Stimulated activated naive CD8-positive, alpha-beta T cell treated with anti-CD3 and anti-CD28 coated beads, Interleukin-15, Interleukin-2, amounts not matched to agents 100 U/mL and 50 U/mL, for 24 hours (primary cell): ENCODE data around the gene SHPK.
"Not testable (repeated sequence)": the region's sequence is repeated elsewhere in the genome, so short reads cannot be mapped to it uniquely, and the experiment has no call there.

Experiments
- ATAC-seq: fragments of 150-1000 bp; cut with Tn5 transposase; one replicate; pipeline ENCODE4 v1.10.0; 2021
- DNase-seq: peaks from one replicate; pipeline ENCODE4 v3.0.0; 2021

Gene SHPK

DNA sequence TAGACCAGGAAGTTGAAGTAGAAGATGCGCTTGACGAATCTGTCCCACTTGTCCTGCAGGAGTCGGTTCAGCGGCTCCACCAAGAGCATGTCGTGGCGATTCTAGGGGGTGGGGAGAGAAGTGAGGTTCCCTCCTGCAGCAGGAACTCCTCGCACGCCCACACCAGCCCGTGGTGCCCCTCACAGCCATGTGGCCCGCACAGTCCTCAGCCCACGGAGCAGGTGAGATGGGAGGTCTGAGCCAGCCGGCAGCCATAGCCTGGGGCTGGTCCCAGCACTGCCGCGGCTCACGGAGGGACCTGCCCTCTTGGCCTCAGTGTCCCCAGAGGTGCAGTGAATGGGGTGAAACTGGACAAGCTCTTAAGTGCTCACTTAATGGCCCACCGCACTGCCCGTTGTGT lies 50.2 kb downstream of the SHPK start:
- ATAC-seq (no peak), DNase-seq (no peak)

DNA sequence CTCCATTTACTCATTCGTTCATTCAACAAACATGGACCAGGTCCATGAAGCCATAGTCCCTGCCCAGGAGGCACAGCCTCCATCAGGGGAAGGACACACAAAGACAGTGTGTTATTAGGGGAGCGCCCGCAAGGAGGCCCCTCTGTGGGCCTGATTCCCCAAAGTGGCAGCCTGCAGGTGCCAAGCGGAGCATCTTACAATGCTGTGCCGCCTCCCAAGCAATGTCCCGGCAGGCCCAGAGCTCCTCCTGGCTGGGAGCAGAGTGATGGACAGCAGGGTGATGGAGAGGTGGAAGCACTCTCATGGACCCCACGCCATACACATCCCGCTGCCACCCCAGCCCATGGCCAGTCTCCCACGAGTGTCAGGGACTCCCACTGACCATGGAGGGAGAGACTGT lies 52.6 kb downstream of the SHPK start:
- ATAC-seq = no peak

DNA sequence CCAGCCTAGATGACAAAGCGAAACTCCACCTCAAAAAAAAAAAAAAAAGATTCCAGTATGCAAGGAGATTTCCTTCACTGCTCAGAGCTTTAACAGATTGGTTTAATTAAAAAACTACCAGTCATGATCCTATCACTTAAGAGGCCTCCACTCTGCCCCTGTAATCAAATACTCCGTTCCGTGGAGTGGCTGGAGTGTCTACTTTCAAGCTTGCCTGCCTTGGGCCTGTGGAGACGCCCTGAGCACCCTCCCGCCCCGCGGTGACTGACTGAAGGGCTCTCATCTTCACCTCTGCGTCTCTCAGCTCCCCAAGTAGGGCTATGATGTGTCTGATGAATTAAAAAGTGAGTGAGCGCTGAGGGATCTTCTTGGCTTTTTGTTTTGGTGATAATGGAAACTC lies 53.1 kb downstream of the SHPK start:
- DNase-seq (no peak), ATAC-seq (no peak)

More for the DNA sequence above, 52.6 kb downstream of the SHPK start:
- no peak for DNase-seq

DNA sequence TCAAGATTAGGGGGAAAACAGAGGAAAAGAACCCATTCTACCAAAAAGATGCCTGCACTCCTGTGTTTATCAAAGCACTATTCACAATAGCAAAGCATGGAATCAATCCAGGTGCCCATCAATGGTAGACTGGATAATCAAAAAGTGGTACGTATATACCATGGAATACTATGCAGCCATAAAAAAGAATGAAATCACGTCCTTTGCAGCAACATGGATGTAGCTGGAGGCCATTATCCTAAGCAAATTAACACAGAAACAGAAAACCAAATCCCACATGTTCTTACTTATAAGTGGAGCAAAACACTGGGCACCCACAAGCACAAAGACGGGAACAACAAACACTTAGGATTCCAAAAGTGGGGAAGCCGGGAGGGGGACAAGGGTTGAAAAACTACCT lies 57.4 kb downstream of the SHPK start:
- not testable (repeated sequence) for ATAC-seq, DNase-seq

DNA sequence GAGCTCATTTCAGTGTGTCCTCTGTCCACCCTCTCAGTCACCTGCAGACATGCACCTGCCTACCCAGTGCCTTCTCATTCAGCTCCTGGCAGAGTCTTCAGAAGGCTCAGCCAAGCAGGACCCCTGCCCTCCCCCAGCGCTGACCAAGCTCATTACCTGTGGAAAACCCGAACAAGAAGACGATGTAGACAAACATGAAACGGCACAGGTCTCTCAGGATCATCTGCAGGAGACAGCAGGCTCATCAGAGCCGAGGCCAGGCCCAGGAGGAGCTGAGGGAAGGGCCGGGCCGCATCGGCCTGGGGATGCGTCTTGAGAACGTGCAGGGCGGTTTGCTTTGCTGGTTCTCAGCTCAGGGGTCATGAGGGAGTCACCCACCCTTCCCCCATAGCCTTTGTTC lies 59.1 kb downstream of the SHPK start:
- DNase-seq = no peak
- ATAC-seq = no peak

DNA sequence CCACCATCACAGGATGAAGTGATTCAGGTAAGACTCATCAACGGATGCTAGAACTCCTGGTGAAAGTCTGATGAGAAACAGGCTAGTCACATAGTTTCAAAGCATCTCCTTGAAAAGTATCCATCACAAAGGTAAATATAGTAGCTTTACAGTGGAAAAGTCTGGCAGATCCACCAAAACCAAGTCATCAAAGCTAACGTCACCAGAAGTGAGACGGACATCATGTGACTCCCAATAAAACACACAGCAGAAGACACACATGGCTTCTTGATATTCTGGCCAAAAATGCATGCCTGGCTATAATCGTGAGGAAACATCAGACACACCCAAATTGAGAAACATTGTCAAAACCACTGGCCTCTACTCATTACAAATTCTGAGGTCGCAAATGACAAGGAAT lies 60.5 kb downstream of the SHPK start:
- DNase-seq (no peak), ATAC-seq (no peak)

DNA sequence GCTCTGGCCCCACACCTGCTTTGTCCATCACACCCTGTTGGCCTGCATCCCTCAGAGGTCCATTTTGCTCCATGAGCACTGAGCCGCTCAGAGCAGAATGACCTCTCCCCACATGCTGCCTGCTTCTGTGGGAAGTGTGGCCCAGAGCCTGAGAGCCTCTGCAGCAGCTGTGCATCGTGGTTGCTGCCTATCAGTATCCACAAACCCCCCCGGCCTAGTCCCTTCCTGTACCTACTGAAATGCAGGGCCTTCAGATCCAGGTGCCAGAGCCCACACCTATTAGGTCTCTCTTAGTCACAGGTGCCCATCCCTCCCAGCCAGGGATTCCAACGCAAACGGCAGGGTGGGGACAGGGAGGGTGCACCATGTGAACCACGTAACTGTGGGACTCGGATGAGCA lies 61.8 kb downstream of the SHPK start:
- DNase-seq = no peak
- ATAC-seq = no peak

DNA sequence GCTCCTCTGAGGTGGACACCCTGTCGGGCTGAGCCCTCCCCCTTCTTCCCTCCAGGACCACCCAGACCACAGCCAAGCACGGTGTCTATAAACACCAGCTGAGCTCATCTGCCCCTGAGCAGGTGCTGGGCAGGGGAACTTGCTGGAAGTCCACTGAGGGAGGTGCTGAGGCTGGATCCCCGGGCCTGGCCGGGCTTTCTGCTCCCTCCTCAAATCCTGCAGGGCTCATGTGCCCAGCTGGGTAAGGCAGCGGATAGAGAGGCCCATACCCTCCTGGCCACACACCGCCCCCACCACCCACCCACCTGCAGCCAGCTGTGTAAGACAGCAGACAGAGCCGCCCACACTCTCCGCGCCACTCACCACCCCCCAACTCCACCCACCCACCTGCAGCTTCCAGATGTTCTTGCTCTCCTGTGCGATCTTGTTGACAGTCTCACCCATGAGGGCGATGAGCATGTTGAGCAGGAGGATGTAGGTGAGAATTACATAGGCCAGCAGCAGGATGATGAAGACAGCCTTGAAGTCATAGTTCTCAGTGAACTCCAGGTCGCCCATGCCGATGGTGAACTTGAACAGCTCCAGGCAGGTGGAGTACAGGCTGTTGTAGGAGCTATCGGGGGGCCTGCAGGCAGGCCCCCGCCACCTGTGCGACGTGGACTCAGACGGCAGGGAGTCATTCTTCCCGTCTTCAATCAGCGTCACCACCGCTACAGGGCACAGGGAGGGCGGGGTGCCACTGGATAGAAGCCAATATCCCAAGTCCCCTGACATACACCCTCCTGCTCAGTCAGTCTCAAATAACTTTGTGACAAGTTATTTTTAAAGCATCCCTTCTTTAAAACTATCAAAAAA lies 62.6 kb downstream of the SHPK start:
- ATAC-seq = no peak
- no peak for DNase-seq

DNA sequence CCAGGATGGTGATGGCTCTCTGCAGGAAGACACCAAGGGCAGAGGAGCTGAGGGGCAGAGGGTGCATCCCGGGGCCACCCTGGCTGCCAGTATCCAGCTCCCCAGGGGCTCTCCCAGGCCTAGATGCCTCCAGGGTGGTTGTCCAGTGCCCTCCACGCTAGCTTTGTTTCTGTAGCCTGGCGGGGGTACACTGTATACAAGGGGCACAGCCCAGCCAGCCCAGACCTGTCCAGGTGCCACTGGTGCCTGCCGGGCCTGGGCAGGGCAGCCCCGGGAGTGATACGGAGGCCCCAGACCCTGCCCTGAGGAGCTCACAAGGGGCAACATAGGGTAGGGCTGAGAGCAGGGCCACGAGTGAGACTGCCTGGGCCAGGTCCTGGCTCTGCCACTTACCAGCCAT lies 63.8 kb downstream of the SHPK start:
- no peak for DNase-seq
- no peak for ATAC-seq

DNA sequence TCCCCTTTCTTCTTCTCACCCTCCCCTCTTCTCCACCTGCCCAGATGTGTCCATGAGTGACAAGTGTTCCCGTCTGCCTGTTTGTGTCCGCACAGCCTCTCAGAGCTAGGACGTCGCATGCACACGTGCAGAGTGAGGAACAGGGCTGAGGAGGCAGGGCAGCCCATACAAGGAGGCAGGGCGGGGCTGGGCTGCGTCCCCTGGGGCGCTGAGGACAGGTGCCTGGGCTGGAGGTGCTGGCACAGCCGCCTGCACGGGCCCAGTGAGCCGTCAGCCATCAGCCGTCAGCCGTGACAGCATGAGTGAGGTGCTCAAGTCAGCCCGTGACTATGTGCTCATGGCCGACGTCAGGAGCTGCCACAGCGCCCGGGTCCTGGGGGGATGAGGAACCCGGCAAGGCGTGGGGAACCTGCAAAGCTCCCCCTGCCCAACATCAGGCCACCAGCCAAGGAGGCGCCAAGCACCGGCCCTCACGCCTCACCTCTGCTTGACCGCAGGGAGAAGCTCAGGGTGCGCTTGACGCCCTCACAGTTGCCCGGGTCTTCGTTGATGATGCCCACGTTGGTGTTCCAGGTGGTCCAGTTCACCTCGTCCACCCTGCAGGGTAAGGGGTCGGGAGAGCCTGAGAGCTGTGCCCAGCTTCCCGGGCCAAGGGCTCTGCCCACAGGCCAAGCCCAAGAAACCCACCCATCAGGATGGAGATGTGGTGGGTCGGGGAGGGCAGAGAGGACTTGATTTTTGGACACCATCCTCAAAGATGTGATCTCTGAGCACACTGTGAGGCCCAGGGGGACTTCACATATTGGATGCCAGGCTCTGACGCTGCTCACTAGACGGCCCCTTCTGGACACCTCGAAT lies 64.8 kb downstream of the SHPK start:
- DNase-seq = no peak
- peak; percentile 19 for ATAC-seq

DNA sequence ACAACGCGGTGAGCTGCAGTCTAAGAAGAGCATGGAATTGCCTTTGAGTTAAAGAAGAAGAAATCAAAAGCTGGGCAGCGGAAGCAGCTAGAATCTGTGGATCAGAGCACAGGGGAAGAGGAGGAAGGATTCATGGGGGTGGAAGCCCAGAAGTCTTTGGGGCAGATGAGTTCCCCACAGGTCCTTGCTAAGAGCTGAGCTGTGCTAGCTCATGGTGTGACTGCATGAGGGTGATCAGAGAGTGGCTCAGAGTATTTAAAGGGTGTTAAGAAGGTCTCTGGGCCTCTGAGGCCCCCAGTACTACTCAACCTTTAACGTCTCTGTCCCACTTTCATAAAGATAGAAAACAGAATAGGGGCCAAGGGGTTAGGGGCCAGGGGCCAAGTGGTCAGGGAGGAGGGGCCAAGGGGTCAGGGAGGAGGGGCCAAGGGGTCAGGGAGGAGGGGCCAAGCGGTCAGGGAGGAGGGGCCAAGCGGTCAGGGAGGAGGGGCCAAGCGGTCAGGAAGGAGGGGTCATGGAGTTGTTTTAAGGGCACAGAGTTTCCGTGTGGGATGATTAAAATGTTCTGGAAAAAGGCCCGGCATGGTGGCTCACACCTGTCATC lies 66.4 kb downstream of the SHPK start:
- no peak for ATAC-seq
- no peak for DNase-seq

DNA sequence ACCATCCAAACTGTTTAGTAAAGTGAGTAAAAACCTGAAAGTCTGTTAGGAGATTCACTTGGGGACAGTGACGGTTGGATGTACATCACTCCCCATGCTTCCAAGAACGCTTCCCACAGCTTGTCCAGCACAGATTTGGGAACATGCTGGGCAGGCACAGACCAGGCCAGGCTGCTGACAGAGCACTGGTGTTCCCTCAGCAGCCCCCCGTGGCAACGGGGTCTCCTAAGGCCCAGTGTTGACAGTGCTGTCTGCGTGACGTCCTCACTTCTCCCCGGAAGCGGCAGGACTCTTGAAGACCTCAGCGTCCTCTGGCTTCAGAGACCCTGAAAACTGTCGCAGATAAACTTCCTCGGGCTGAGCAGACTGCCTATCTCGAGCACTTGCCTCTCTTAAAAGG lies 69.5 kb downstream of the SHPK start:
- ATAC-seq (no peak), DNase-seq (no peak)

DNA sequence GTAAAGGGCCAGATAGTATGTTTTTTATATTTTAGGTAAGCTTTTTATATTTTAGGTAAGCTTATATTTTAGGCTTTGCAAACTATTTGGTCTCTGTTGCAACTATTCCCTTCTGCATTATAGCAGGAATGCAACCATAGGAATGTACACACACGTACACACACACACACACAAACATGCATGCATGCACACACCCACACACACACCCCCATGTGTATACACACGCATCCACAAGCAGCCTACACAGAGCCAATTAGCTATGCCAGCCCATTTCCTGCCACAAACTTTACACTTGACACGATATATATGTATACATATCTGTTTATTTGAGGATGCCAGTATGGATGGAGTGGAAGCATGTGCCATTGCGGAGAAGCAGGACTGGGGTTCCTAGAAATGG lies 70.9 kb downstream of the SHPK start:
- no peak for DNase-seq
- ATAC-seq = no peak

DNA sequence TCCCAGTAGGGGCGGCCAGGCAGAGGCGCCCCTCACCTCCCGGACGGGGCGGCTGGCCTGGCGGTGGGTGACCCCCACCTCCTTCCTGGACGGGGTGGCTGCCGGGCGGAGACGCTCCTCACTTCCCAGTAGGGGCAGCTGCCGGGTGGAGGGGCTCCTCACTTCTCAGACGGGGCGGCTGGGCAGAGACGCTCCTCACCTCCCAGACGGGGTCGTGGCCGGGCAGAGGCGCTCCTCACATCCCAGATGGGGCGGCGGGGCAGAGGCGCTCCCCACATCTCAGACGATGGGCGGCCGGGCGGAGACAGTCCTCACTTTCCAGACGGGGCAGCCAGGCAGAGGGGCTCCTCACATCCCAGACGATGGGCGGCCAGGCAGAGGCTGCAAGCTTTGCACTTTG lies 71.8 kb downstream of the SHPK start:
- not testable (repeated sequence) for DNase-seq, ATAC-seq

DNA sequence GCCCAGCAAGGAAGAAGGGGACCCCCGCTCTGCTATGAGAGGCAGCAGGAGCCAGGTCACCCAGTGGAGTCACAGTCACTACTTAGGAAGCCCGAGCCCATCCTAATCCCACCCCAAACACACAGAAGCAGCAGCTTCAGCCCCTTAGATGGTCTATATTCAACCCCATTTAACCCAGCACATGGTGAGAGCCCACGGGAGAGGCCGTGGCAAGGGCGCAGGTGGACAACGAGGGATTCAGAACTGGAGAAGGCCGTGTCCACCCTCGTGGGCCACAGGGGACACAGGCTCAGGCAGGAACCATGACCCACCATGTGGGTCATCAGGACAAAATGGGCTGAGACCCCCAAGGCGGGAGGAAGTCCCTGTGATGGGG lies 76.8 kb downstream of the SHPK start:
- ATAC-seq = no peak
- DNase-seq = no peak

DNA sequence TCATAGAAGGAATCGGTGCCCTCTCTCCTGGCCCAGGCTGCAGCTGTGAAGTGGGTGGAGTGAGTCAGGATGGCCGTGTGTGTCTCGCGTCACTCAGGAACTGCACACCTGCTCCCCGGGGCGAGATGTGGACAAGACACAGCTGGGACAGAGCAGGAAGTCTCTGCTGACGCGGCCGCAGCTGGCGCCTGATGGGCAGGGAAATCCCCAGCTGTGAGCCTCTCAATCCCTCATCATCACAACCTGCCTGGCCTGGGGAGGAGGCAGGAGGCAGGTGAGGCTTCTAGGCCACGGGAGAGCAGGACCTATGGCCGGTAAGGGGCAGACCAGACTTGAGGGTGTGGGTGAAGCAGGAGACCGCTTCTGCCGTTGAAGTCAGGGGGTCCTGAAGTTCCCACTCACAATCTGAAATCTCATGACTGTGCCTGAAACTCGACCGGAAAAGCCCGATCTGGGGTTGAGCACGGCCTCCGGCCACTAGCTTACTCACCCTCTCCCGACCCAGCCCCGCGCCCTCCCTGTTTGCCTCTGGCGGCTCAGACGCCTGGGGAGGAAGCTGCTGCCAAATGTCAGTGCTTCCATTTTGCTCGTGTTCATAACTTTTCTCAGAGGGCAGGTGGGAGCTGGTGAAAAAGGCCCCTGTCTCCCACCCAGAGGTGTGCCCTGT lies 77.3 kb downstream of the SHPK start:
- DNase-seq (peak; percentile 58), ATAC-seq (peak; percentile 76)
